ENCODE data around the gene TRAF2.

GRCh38 chr9:136840140-136840876, 46.0 kb upstream of the TRAF2 start:
- TF ChIP-seq CTCF (IDR thresholded peaks at IDR 0.05; ENCODE audit: low read length) = no peak
- TF ChIP-seq EZH2 (IDR thresholded peaks at IDR 0.05; ENCODE audit: borderline replicate concordance, low read length) = no peak
